DND-41 (cell line): ENCODE results near the gene RPL35A.

Source experiments
- CTCF ChIP-seq: IDR thresholded peaks from 2 replicates; pipeline ENCODE4 v1.5.1; 2012; ENCODE audit warnings: borderline replicate concordance, low read length, moderate library complexity, mild to moderate bottlenecking; ENCODE audit not compliant: poor library complexity, severe bottlenecking; ENCODE audit errors: extremely low read depth
- EZH2 ChIP-seq: IDR thresholded peaks from 3 replicates; pipeline ENCODE4 v1.6.1; 2012; ENCODE audit warnings: borderline replicate concordance, low read depth, mild to moderate bottlenecking, moderate library complexity, low read length, inconsistent platforms; ENCODE audit not compliant: severe bottlenecking

- TF ChIP-seq CTCF (peak; percentile 79), EZH2 (no peak)
Observed at GRCh38 chr3:197906023-197906849, 43.8 kb upstream of the RPL35A start.
